H1 (cell line): ENCODE measurements around the gene IGSF9B. TPM values are rescaled to one million over a fixed set of nuclear protein-coding genes. Genes with fewer than 3 reads are reported as not detected.

ENCODE experiments used
- CTCF ChIA-PET: fragments of 300-600 bp; sonication (Branson Sonifier 250); formaldehyde crosslinking; loops from one replicate; lab custom pipeline; 2021; ENCODE audit not compliant: partially characterized antibody; lab: Charles Lee
- POLR2A ChIA-PET: fragments of 300-600 bp; sonication (Branson Sonifier 250); formaldehyde crosslinking; loops from one replicate; lab custom pipeline; 2021; ENCODE audit warnings: inconsistent platforms; ENCODE audit not compliant: partially characterized antibody; lab: Charles Lee
- DNase-seq, 2 experiments: peaks; one replicate each; pipeline versions ENCODE4 v3.0.0 to v3.0.0-alpha.2; 2010 to 2022; ENCODE audit warnings: low spot score in 2 of 2, low read depth in 1 of 2, mixed read lengths in 1 of 2
- FAIRE-seq: peaks from 2 replicates; lab custom pipeline; 2011; peaks lifted over from hg19 to GRCh38; lab: Jason Lieb, UNC
- H2AFZ ChIP-seq: 2 replicates; pipeline ENCODE4 v1.8.1; 2012; ENCODE audit warnings: low read length, inconsistent platforms
- H2AK5ac ChIP-seq: 2 replicates; pipeline ENCODE4 v1.6.1; 2013; ENCODE audit warnings: low read depth, low read length
- H2BK120ac ChIP-seq: replicated peaks from 2 replicates; pipeline ENCODE3; 2013; ENCODE audit warnings: low read depth, low read length, inconsistent platforms
- H2BK12ac ChIP-seq: 2 replicates; pipeline ENCODE4 v1.6.1; 2013; ENCODE audit warnings: low read depth, low read length
- H2BK15ac ChIP-seq: 2 replicates; pipeline ENCODE4 v1.6.1; 2013; ENCODE audit warnings: low read length
- H2BK20ac ChIP-seq: 2 replicates; pipeline ENCODE4 v1.6.1; 2013; ENCODE audit warnings: low read length
- H2BK5ac ChIP-seq: 2 replicates; pipeline ENCODE4 v1.6.1; 2013; ENCODE audit warnings: low read depth, low read length
- H3K14ac ChIP-seq: 2 replicates; pipeline ENCODE4 v1.6.1; 2013; ENCODE audit warnings: inconsistent platforms; ENCODE audit not compliant: insufficient read length
- H3K18ac ChIP-seq: 2 replicates; pipeline ENCODE4 v1.6.1; 2013; ENCODE audit warnings: low read length; ENCODE audit errors: extremely low read depth
- H3K23ac ChIP-seq: 2 replicates; pipeline ENCODE4 v1.6.1; 2013; ENCODE audit warnings: inconsistent platforms; ENCODE audit not compliant: insufficient read length
- H3K23me2 ChIP-seq: 2 replicates; pipeline ENCODE4 v1.6.1; 2013; ENCODE audit warnings: low read depth, low read length
- H3K27ac ChIP-seq: 2 replicates; pipeline ENCODE4 v1.6.1; 2011; ENCODE audit warnings: low read depth, low read length, inconsistent platforms
- H3K27me3 ChIP-seq, 4 experiments: replicated peaks in 1 of 4; 1 replicate in 1 of 4; 2 replicates in 3 of 4; pipeline versions ENCODE4 v1.6.1 to v1.8.1; 2011 to 2013; ENCODE audit warnings: low read length in 3 of 4, mild to moderate bottlenecking in 3 of 4, inconsistent platforms in 2 of 4, mixed read lengths in 2 of 4, moderate library complexity in 1 of 4; ENCODE audit not compliant: control insufficient read depth in 3 of 4, insufficient read depth in 3 of 4; ENCODE audit errors: extremely low read depth in 1 of 4
- H3K36me3 ChIP-seq, 4 experiments: 2 replicates each; pipeline versions ENCODE4 v1.6.1 to v1.8.1; 2011 to 2013; ENCODE audit warnings: mild to moderate bottlenecking in 4 of 4, low read length in 3 of 4, moderate library complexity in 2 of 4, control low read depth in 1 of 4, inconsistent platforms in 1 of 4; ENCODE audit not compliant: insufficient read depth in 4 of 4, control insufficient read depth in 2 of 4
- H3K4ac ChIP-seq: replicated peaks from 2 replicates; pipeline ENCODE3; 2013; ENCODE audit warnings: low read length, low read depth, mixed read lengths, inconsistent platforms; ENCODE audit not compliant: insufficient read length
- H3K4me1 ChIP-seq, 4 experiments: replicated peaks in 1 of 4; 1 replicate in 1 of 4; 2 replicates in 3 of 4; pipeline versions ENCODE4 v1.6.1 to v1.8.1; 2011 to 2013; ENCODE audit warnings: low read length in 3 of 4, inconsistent platforms in 2 of 4, mixed read lengths in 1 of 4; ENCODE audit not compliant: insufficient read depth in 4 of 4, control insufficient read depth in 3 of 4
- H3K4me2 ChIP-seq, 2 experiments: 2 replicates each; pipeline versions ENCODE4 v1.6.1 to v1.8.1; 2011 to 2013; ENCODE audit warnings: low read depth in 2 of 2, low read length in 2 of 2, control low read depth in 1 of 2, inconsistent platforms in 1 of 2, mild to moderate bottlenecking in 1 of 2; ENCODE audit not compliant: insufficient read depth in 1 of 2
- H3K4me3 ChIP-seq, 4 experiments: fragments of 200-600, 300-600 bp in 1 of 4; sonication (generic), shearing (Covaris generic), sonication (Bioruptor Twin) in 1 of 4; 2 replicates each; pipeline versions ENCODE4 v1.5.1 to v1.8.1; 2011 to 2016; ENCODE audit warnings: low read length in 4 of 4, low read depth in 3 of 4, control low read depth in 2 of 4, inconsistent platforms in 2 of 4, mild to moderate bottlenecking in 2 of 4, mixed read lengths in 1 of 4, moderate library complexity in 1 of 4; ENCODE audit not compliant: insufficient read depth in 2 of 4; ENCODE audit errors: extremely low read depth in 1 of 4
- H3K56ac ChIP-seq: replicated peaks from 2 replicates; pipeline ENCODE3; 2013; ENCODE audit warnings: low read depth, mild to moderate bottlenecking, mixed read lengths, low read length, inconsistent platforms; ENCODE audit not compliant: insufficient read length
- H3K79me1 ChIP-seq: 2 replicates; pipeline ENCODE4 v1.6.1; 2013; ENCODE audit warnings: low read depth, low read length, control low read depth
- H3K79me2 ChIP-seq, 2 experiments: 2 replicates each; pipeline versions ENCODE4 v1.6.1 to v1.8.1; 2012 to 2013; ENCODE audit warnings: low read length in 2 of 2, mild to moderate bottlenecking in 2 of 2, inconsistent platforms in 1 of 2; ENCODE audit not compliant: insufficient read depth in 2 of 2, control insufficient read depth in 1 of 2
- H3K9ac ChIP-seq, 4 experiments: replicated peaks in 1 of 4; 1 replicate in 1 of 4; 2 replicates in 3 of 4; pipeline versions ENCODE4 v1.6.1 to v1.8.1; 2011 to 2013; ENCODE audit warnings: low read depth in 3 of 4, low read length in 3 of 4, control low read depth in 2 of 4, mild to moderate bottlenecking in 2 of 4, moderate library complexity in 2 of 4, inconsistent platforms in 1 of 4; ENCODE audit errors: extremely low read depth in 1 of 4
- H3K9me3 ChIP-seq, 2 experiments: 2 replicates each; pipeline versions ENCODE4 v1.6.1 to v1.8.1; 2012 to 2013; ENCODE audit warnings: mild to moderate bottlenecking in 2 of 2, moderate library complexity in 2 of 2, control low read depth in 1 of 2, inconsistent platforms in 1 of 2, low read depth in 1 of 2, low read length in 1 of 2, mixed read lengths in 1 of 2; ENCODE audit not compliant: insufficient read depth in 2 of 2
- H4K20me1 ChIP-seq, 2 experiments: replicated peaks in 1 of 2; 2 replicates each; pipeline versions ENCODE3 to v1.8.1; 2011 to 2013; ENCODE audit warnings: inconsistent platforms in 2 of 2, low read length in 2 of 2, mild to moderate bottlenecking in 1 of 2; ENCODE audit not compliant: insufficient read depth in 2 of 2, control insufficient read depth in 1 of 2
- H4K5ac ChIP-seq: 2 replicates; pipeline ENCODE4 v1.6.1; 2013; ENCODE audit warnings: low read length, low read depth, mixed read lengths, inconsistent platforms; ENCODE audit not compliant: insufficient read length
- H4K8ac ChIP-seq: 2 replicates; pipeline ENCODE4 v1.8.0; 2013; ENCODE audit warnings: mild to moderate bottlenecking, moderate library complexity, low read length, inconsistent platforms; ENCODE audit not compliant: insufficient read depth; ENCODE audit errors: extremely low read depth
- H4K91ac ChIP-seq: replicated peaks from 2 replicates; pipeline ENCODE3; 2013; ENCODE audit warnings: low read length, mixed read lengths, inconsistent platforms; ENCODE audit not compliant: insufficient read length
- CBX8 ChIP-seq: fragments of 300-800, 300-1000 bp; sonication (generic); IDR thresholded peaks from 2 replicates; pipeline ENCODE4 v1.7.1; 2016; ENCODE audit warnings: low read depth, low read length, borderline replicate concordance
- FOSL1 ChIP-seq: IDR thresholded peaks from 2 replicates; pipeline ENCODE4 v1.6.1; 2011; ENCODE audit warnings: mild to moderate bottlenecking, low read depth, low read length, moderate library complexity; ENCODE audit not compliant: insufficient read depth
- SAP30 ChIP-seq: fragments of 300-600 bp; sonication (generic); IDR thresholded peaks from 2 replicates; pipeline ENCODE4 v1.7.1; 2012; ENCODE audit warnings: low read length, moderate library complexity, mild to moderate bottlenecking, inconsistent platforms; ENCODE audit not compliant: insufficient read depth, insufficient replicate concordance
- WGBS, 2 experiments: shearing (Covaris generic) in 1 of 2; methylation state at CpG; one replicate each; pipeline versions ENCODE4 v1.1.6 to v1.1.7; 2013 to 2015; ENCODE audit warnings: low lambda C conversion rate in 2 of 2, mixed read lengths in 2 of 2, inconsistent platforms in 1 of 2, low coverage in 1 of 2, missing lambda C conversion rate in 1 of 2; ENCODE audit not compliant: insufficient replicate concordance in 2 of 2, insufficient coverage in 1 of 2, insufficient read length in 1 of 2; ENCODE audit errors: extremely low coverage in 1 of 2, missing lambda C conversion rate in 1 of 2; 5-methylcytosine and 5-hydroxymethylcytosine counted together
- polyA plus RNA-seq, 7 experiments: library from polyadenylated mRNA; depleted of rRNA in 3 of 7; stranded (reverse) in 5 of 7; unstranded in 2 of 7; fragments of >200 nt in 5 of 7; fragments of 200-250 nt in 2 of 7; gene quantifications; 1 replicate in 5 of 7; 2 replicates in 1 of 7; 4 replicates in 1 of 7; pipeline versions ENCODE4 v1.2.1 to v1.2.3, GENCODE V29; 2011 to 2013; ENCODE audit warnings: missing spikeins in 2 of 7, mixed read lengths in 2 of 7
- total RNA-seq: library from RNA; stranded (reverse); fragmentation: NEBNext Ultra II Directional; extraction: Animal tissue kit (Norgen Biotek cat#: 25700); gene quantifications from 2 replicates; pipeline ENCODE4 v1.2.1, GENCODE V29; 2021
- TF ChIP-seq, protein P1 (sequence below): IDR thresholded peaks from 2 replicates; pipeline ENCODE4 v1.6.1; 2011; ENCODE audit warnings: low read length, improper control_type of control experiment

The IGSF9B gene
- total and polyA plus RNA-seq, 2 of the 8 experiments (the other 6 are each of a cell fraction or from before 2014, with no cell fraction given) = 16.5 to 49.2 TPM

DNA sequence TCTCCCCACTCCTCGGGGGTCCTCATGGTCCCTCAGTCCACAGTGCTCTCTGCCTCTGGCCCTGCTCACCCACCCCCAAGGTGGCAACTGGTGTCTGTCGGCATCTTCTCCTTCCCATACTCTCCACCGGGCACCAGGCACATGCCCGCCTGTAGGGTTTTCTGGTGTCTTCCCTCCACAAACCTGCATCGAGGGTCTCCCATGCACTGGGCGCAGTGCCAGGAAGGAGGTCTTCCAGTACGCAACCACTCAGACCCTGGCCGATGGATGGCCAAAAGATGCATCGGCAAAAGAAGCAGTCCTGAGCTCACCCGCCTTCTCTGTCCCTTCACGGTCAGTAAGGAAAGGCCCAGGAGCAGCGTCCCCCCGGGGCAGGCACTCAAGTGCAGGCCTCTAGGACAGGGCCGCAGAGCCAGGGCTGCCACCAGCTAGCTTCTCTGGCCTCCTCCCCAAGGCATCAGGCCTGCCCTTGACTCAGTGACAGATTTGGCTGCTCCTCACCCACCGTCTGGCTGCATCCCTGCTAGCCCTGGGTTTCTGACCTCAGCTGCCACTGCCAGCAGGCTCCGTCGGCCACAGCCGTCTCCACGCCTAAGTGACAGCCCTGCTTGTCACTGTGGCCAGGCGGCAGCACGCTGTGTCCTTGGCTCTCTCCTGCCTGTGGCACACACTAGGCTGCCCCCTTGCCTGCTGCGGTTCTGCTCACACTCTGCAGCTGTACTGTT is 32.1 kb upstream of the IGSF9B start:
- 92% methylated on average over 21 of the region's 22 CpGs; no CpG with 5 or more reads in 1 of the 2 experiments for WGBS, 2 experiments
- Histone ChIP-seq H3K4me3 (no peak overlapping the region), H4K91ac (no peak overlapping the region), H2BK5ac (no peak overlapping the region; the same call in 1 of the 2 replicates), H3K9me3 (no peaks in the 10 kb centered on the region), H3K18ac (no peak overlapping the region), H2BK120ac (no peak overlapping the region), H4K20me1 (no peaks in the 10 kb centered on the region), H2AFZ (no peak overlapping the region), H2BK12ac (no peak overlapping the region), H4K5ac (no peak overlapping the region), H3K27ac (no peak overlapping the region), H2AK5ac (no peak overlapping the region), H3K4me2 (no peak overlapping the region), H2BK20ac (no peak overlapping the region), H4K8ac (no peak overlapping the region), H3K56ac (no peak overlapping the region), H3K23me2 (no peaks in the 10 kb centered on the region), H3K4me1 (no peaks in the 10 kb centered on the region; a peak in 1 of 7 replicates), H3K79me1 (no peaks in the 10 kb centered on the region), H3K14ac (no peak overlapping the region), H3K4ac (peak overlapping the region; percentile 41), H3K36me3 (no peaks in the 10 kb centered on the region), H3K9ac (no peak overlapping the region)
- POLR2A ChIA-PET = interaction anchor here (0.9 kb wide), 1 partner anchor 43 kb away, joined by 3 read pairs; no protein-coding TSS in a partner anchor
- FAIRE-seq = no peak
- TF ChIP-seq FOSL1 (no peak), SAP30 (no peak), CBX8 (no peak)
- TF ChIP-seq, protein P1, sequence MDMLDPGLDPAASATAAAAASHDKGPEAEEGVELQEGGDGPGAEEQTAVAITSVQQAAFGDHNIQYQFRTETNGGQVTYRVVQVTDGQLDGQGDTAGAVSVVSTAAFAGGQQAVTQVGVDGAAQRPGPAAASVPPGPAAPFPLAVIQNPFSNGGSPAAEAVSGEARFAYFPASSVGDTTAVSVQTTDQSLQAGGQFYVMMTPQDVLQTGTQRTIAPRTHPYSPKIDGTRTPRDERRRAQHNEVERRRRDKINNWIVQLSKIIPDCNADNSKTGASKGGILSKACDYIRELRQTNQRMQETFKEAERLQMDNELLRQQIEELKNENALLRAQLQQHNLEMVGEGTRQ = no peak
- TF ChIP-seq, all 59 proteins: peak for 0
- no peak for DNase-seq
- Histone ChIP-seq H3K27me3 (no peaks in the 10 kb centered on the region), H3K79me2 (no peaks in the 10 kb centered on the region), H2BK15ac (no peak overlapping the region), H3K23ac (no peak overlapping the region)
- CTCF ChIA-PET = interaction anchor here (1.1 to 1.6 kb wide), 2 partner anchors 41 to 57 kb away, joined by 6 read pairs; no protein-coding TSS in a partner anchor
